Common myeloid progenitor, CD34-positive (primary cell): ENCODE measurements around the gene ZNRF3.

ENCODE experiments used
- CTCF ChIA-PET: fragments of 350-600 bp; sonication (Branson Sonifier 250); formaldehyde crosslinking; loops from one replicate; lab custom pipeline; 2021; ENCODE audit warnings: antibody characterized with exemption; lab: Charles Lee
- POLR2A ChIA-PET: fragments of 350-600 bp; sonication (Branson Sonifier 250); formaldehyde crosslinking; loops from one replicate; lab custom pipeline; 2021; ENCODE audit warnings: antibody characterized with exemption; lab: Charles Lee
- DNase-seq, 3 donors: peaks; one replicate each; pipeline versions ENCODE4 v3.0.0 to v3.0.0-alpha.2; 2013
- H3K27ac ChIP-seq, 2 experiments: 1 replicate in 1 of 2; 2 replicates in 1 of 2; pipeline ENCODE4 v1.7.0; 2013; ENCODE audit warnings: inconsistent platforms in 2 of 2, low read length in 2 of 2, mild to moderate bottlenecking in 2 of 2, low read depth in 1 of 2, moderate library complexity in 1 of 2; ENCODE audit not compliant: severe bottlenecking in 2 of 2, insufficient read depth in 1 of 2, poor library complexity in 1 of 2
- H3K27me3 ChIP-seq, 5 experiments: replicated peaks in 2 of 5; 1 replicate in 3 of 5; 2 replicates in 2 of 5; pipeline versions ENCODE4 v1.6.1 to v1.7.0; 2013; ENCODE audit warnings: low read length in 4 of 5, mild to moderate bottlenecking in 2 of 5, moderate library complexity in 2 of 5, inconsistent platforms in 1 of 5; ENCODE audit not compliant: insufficient read depth in 5 of 5, control insufficient read depth in 4 of 5
- H3K36me3 ChIP-seq, 4 experiments: 1 replicate in 2 of 4; 2 replicates in 2 of 4; pipeline versions ENCODE4 v1.6.1 to v1.7.0; 2013; ENCODE audit warnings: low read length in 3 of 4, control low read depth in 1 of 4, mild to moderate bottlenecking in 1 of 4; ENCODE audit not compliant: control insufficient read depth in 4 of 4, insufficient read depth in 4 of 4
- H3K4me1 ChIP-seq, 4 experiments: 1 replicate in 3 of 4; 2 replicates in 1 of 4; pipeline versions ENCODE4 v1.6.1 to v1.7.1; 2013; ENCODE audit warnings: low read length in 3 of 4, mild to moderate bottlenecking in 3 of 4, control low read depth in 1 of 4, inconsistent platforms in 1 of 4, moderate library complexity in 1 of 4; ENCODE audit not compliant: control insufficient read depth in 4 of 4, insufficient read depth in 4 of 4; ENCODE audit errors: control extremely low read depth in 1 of 4
- H3K4me3 ChIP-seq, 7 experiments: 1 replicate in 4 of 7; 2 replicates in 3 of 7; pipeline versions ENCODE4 v1.5.1 to v1.7.0; 2013; ENCODE audit warnings: mild to moderate bottlenecking in 7 of 7, low read length in 6 of 7, moderate library complexity in 6 of 7, inconsistent platforms in 2 of 7, low read depth in 2 of 7, control low read depth in 1 of 7; ENCODE audit not compliant: insufficient read depth in 4 of 7, control insufficient read depth in 1 of 7; ENCODE audit errors: extremely low read depth in 1 of 7
- H3K9me3 ChIP-seq, 5 experiments: 1 replicate in 4 of 5; 2 replicates in 1 of 5; pipeline versions ENCODE4 v1.6.1 to v1.7.1; 2013; ENCODE audit warnings: low read length in 4 of 5, mild to moderate bottlenecking in 2 of 5, inconsistent platforms in 1 of 5, low read depth in 1 of 5, moderate library complexity in 1 of 5; ENCODE audit not compliant: control insufficient read depth in 4 of 5, insufficient read depth in 2 of 5; ENCODE audit errors: control extremely low read depth in 1 of 5
- WGBS: methylation state at CpG from one replicate; pipeline ENCODE4 v1.1.5; 2013; ENCODE audit not compliant: insufficient coverage; 5-methylcytosine and 5-hydroxymethylcytosine counted together

Gene ZNRF3

GRCh38 chr22:29016067-29016938 is 132.9 kb downstream of the ZNRF3 start:
- no peaks in the 10 kb centered on the region for H3K27me3 ChIP-seq
- no peak for DNase-seq
- no peak overlapping the region for H3K4me3 ChIP-seq
- H3K36me3 ChIP-seq, result no peaks in the 10 kb centered on the region
- ChIA-PET CTCF (no interaction called here), POLR2A (no interaction called here)
- 100% methylated on average over 2 of the region's 3 CpGs for WGBS
- peaks cover 0 to 3% (median 2%) of the 10 kb centered on the region in 5 experiments for H3K9me3 ChIP-seq
- H3K4me1 ChIP-seq, result peaks cover 0 to 2% (median 0%) of the 10 kb centered on the region in 4 experiments
- H3K27ac ChIP-seq, result no peak overlapping the region

- no peaks in the 10 kb centered on the region for H3K4me1 ChIP-seq
- no peaks in the 10 kb centered on the region for H3K36me3 ChIP-seq
- H3K4me3 ChIP-seq, result no peak overlapping the region
- ChIA-PET POLR2A (interaction anchor here (0.8 kb wide), 1 partner anchor 218 kb away, joined by 3 read pairs; the partner anchor contains the start of gene XBP1), CTCF (interaction anchor here (1.1 kb wide), 1 partner anchor 8 kb away, joined by 3 read pairs; no protein-coding TSS in a partner anchor)
- DNase-seq, result no peak
- no peaks in the 10 kb centered on the region for H3K27me3 ChIP-seq
- WGBS, result 89% methylated on average over 3 of the region's 4 CpGs
- peaks cover 0 to 3% (median 2%) of the 10 kb centered on the region in 5 experiments for H3K9me3 ChIP-seq
- no peak overlapping the region for H3K27ac ChIP-seq
Observed at GRCh38 chr22:29018293-29019189, 135.2 kb downstream of the ZNRF3 start.

- ChIA-PET POLR2A (no interaction called here), CTCF (no interaction called here)
- no peak for DNase-seq
- no peak overlapping the region for H3K27ac ChIP-seq
- peaks cover 0 to 3% (median 2%) of the 10 kb centered on the region in 5 experiments for H3K9me3 ChIP-seq
- H3K4me3 ChIP-seq, result no peak overlapping the region
- no peaks in the 10 kb centered on the region for H3K27me3 ChIP-seq
- H3K36me3 ChIP-seq, result no peaks in the 10 kb centered on the region
- H3K4me1 ChIP-seq, result no peaks in the 10 kb centered on the region
- 100% methylated on average over 1 of the region's 6 CpGs for WGBS
Observed at GRCh38 chr22:29022101-29022817, 138.9 kb downstream of the ZNRF3 start.

GRCh38 chr22:29023172-29023796 is 139.9 kb downstream of the ZNRF3 start:
- Histone ChIP-seq H3K9me3 (peaks cover 0 to 3% (median 2%) of the 10 kb centered on the region in 5 experiments), H3K4me1 (no peaks in the 10 kb centered on the region), H3K4me3 (no peak overlapping the region), H3K36me3 (no peaks in the 10 kb centered on the region), H3K27me3 (peaks cover 0 to 1% (median 0%) of the 10 kb centered on the region in 5 experiments), H3K27ac (no peak overlapping the region)
- 90% methylated on average over 3 of the region's 3 CpGs for WGBS
- DNase-seq, result no peak
- ChIA-PET POLR2A (no interaction called here), CTCF (interaction anchor here (1.1 to 1.8 kb wide), 2 partner anchors 16 to 47 kb away, joined by 3 to 5 read pairs; no protein-coding TSS in a partner anchor)

- Histone ChIP-seq H3K9me3 (no peaks in the 10 kb centered on the region), H3K4me3 (no peak overlapping the region), H3K27ac (no peak overlapping the region), H3K27me3 (peaks cover 0 to 18% (median 6%) of the 10 kb centered on the region in 5 experiments), H3K4me1 (peaks cover 0 to 17% (median 13%) of the 10 kb centered on the region in 4 experiments), H3K36me3 (no peaks in the 10 kb centered on the region)
- CTCF ChIA-PET, result interaction anchor here (0.9 to 1.0 kb wide), 2 partner anchors 9 to 147 kb away, joined by 3 to 4 read pairs; no protein-coding TSS in a partner anchor
- no peak for DNase-seq
- 100% methylated on average over 1 of the region's 3 CpGs for WGBS
- POLR2A ChIA-PET, result no interaction called here
Observed at GRCh38 chr22:29026579-29026978, 143.2 kb downstream of the ZNRF3 start.

- no peaks in the 10 kb centered on the region for H3K36me3 ChIP-seq
- 94% methylated on average over 3 of the region's 4 CpGs for WGBS
- peaks cover 0 to 25% (median 15%) of the 10 kb centered on the region in 4 experiments for H3K4me1 ChIP-seq
- H3K27ac ChIP-seq, result no peak overlapping the region
- ChIA-PET CTCF (interaction anchor here (0.6 to 4.6 kb wide), 3 partner anchors 10 to 1098 kb away, joined by 3 to 27 read pairs (median 3); no protein-coding TSS in a partner anchor), POLR2A (no interaction called here)
- H3K9me3 ChIP-seq, result no peaks in the 10 kb centered on the region
- no peak for DNase-seq
- H3K27me3 ChIP-seq, result peaks cover 0 to 18% (median 6%) of the 10 kb centered on the region in 5 experiments
- no peak overlapping the region for H3K4me3 ChIP-seq
Observed at GRCh38 chr22:29028468-29028867, 145.1 kb downstream of the ZNRF3 start.
